ENCODE data around the gene NPAS3. TPM values are rescaled to one million over a fixed set of nuclear protein-coding genes. Genes with fewer than 3 reads are reported as not detected.
A peak's percentile ranks its signal among the peaks of the same experiment; 100 is the strongest.

NPAS3 gene
- total RNA-seq, 1 experiment from 2014 or later = not detected

DNA sequence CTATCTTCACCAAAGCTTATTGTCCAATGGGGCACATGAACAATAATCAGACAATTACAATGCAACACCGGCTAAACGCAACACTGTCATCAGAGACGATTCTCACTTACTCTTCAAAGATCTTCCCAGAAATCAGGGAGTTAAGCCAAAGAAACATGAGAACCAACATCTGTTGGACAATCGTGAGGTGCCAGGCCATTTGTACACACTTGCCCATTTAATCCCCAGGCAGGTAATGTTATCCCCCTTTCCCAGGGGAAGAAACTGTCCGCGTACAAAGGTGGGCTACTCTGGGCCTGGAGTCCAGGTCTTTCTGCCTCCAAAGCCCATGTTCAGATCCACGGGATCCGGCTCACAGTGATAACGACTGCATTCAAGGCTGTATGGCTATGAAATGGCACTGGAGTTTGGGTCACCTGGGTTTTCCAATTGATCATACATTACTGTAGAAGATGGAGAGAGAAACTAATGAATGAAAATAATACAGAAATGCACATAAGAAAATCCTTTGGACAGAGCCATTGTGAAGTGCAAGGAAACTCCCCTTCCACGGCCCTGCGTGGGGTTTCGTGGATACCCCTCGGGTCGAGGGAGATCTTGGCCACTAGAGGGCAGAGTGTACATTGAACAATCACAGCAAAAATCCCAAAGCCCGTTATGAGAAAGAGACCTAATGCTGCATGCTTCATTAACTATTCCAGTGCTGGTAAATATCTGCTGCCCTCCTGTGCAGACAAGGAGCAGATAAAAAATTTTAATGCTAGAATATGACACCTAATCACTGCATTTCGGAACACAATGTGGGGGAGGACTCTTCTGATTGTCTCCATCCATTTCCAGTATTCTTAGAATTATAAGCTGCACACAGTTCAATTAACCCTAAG lies 900.8 kb downstream of the NPAS3 start:
- Histone ChIP-seq H3K4me3 (replicated peaks in 1 of 2; ENCODE audit: low read depth in 1 of 2, low read length in 2 of 2) (no peak overlapping the region), H3K36me3 (ENCODE audit: control insufficient read depth in 1 of 2, insufficient read depth in 2 of 2, low read length in 2 of 2) (no peaks in the 10 kb centered on the region), H3K27ac (ENCODE audit: low read depth, low read length) (no peak overlapping the region), H4K20me1 (ENCODE audit: insufficient read depth) (no peaks in the 10 kb centered on the region), H2AFZ (ENCODE audit: low read depth, low read length, poor library complexity, severe bottlenecking) (no peak overlapping the region), H3K27me3 (ENCODE audit: insufficient read depth, low read length) (no peaks in the 10 kb centered on the region), H3K9me2 (ENCODE audit: insufficient read depth) (no peaks in the 10 kb centered on the region), H3K4me2 (ENCODE audit: low read length) (no peak overlapping the region), H3K9ac (ENCODE audit: low read length) (no peak overlapping the region), H3K79me2 (ENCODE audit: insufficient read depth, low read length) (no peaks in the 10 kb centered on the region), H3K9me3 (ENCODE audit: control insufficient read depth in 1 of 2, insufficient read depth in 1 of 2, low read depth in 1 of 2, low read length in 2 of 2) (no peaks in the 10 kb centered on the region), H3K4me1 (ENCODE audit: control insufficient read depth in 1 of 2, insufficient read depth in 2 of 2, low read length in 2 of 2) (no peaks in the 10 kb centered on the region)
- ChIA-PET CTCF (interaction anchor here (1.0 to 4.9 kb wide), 8 partner anchors 10 to 483 kb away, joined by 3 to 63 read pairs (median 6); no protein-coding TSS in a partner anchor), RAD21 (ENCODE audit: low non-redundant PET in 1 of 2, low total read pairs in 2 of 2, uncharacterized antibody in 2 of 2, unreplicated experiment in 2 of 2) (interaction anchor here (1.6 to 2.3 kb wide), 3 partner anchors 10 to 259 kb away, joined by 4 to 6 read pairs (median 5); no protein-coding TSS in a partner anchor), POLR2A (interaction anchor here (1.7 kb wide), 1 partner anchor 259 kb away, joined by 4 read pairs; no protein-coding TSS in a partner anchor)
- ATAC-seq (peak; percentile 86), DNase-seq (ENCODE audit: low read depth, low spot score) (peak; percentile 31)
- intact Hi-C loops (cut with micrococcal nuclease) = loop anchor here (1.0 to 10.0 kb wide), 5 partner anchors 259 to 655 kb away; no protein-coding TSS in a partner anchor
- TF ChIP-seq TCF7L2 (IDR thresholded peaks at IDR 0.05; ENCODE audit: borderline replicate concordance, extremely low read depth, insufficient read depth, insufficient read length) = no peak
- TF ChIP-seq POLR2AphosphoS5 (IDR thresholded peaks at IDR 0.05; ENCODE audit: low read depth, low read length) = no peak
- TF ChIP-seq EZH2phosphoT487 (IDR thresholded peaks at IDR 0.05; ENCODE audit: borderline replicate concordance) = no peak
- no peak for TF ChIP-seq CBX3 (IDR thresholded peaks at IDR 0.05; ENCODE audit: low read depth)
- TF ChIP-seq EGR1 (IDR thresholded peaks at IDR 0.05; ENCODE audit: low read depth) = no peak
- peak; percentile 78 for TF ChIP-seq RAD21 (IDR thresholded peaks at IDR 0.05; ENCODE audit: low read depth)
- TF ChIP-seq, protein P1, sequence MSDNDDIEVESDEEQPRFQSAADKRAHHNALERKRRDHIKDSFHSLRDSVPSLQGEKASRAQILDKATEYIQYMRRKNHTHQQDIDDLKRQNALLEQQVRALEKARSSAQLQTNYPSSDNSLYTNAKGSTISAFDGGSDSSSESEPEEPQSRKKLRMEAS (IDR thresholded peaks at IDR 0.05) = no peak
- TF ChIP-seq, protein P2, sequence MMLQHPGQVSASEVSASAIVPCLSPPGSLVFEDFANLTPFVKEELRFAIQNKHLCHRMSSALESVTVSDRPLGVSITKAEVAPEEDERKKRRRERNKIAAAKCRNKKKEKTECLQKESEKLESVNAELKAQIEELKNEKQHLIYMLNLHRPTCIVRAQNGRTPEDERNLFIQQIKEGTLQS (IDR thresholded peaks at IDR 0.05) = no peak
- TF ChIP-seq, protein P3, sequence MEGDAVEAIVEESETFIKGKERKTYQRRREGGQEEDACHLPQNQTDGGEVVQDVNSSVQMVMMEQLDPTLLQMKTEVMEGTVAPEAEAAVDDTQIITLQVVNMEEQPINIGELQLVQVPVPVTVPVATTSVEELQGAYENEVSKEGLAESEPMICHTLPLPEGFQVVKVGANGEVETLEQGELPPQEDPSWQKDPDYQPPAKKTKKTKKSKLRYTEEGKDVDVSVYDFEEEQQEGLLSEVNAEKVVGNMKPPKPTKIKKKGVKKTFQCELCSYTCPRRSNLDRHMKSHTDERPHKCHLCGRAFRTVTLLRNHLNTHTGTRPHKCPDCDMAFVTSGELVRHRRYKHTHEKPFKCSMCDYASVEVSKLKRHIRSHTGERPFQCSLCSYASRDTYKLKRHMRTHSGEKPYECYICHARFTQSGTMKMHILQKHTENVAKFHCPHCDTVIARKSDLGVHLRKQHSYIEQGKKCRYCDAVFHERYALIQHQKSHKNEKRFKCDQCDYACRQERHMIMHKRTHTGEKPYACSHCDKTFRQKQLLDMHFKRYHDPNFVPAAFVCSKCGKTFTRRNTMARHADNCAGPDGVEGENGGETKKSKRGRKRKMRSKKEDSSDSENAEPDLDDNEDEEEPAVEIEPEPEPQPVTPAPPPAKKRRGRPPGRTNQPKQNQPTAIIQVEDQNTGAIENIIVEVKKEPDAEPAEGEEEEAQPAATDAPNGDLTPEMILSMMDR (IDR thresholded peaks at IDR 0.05 in 2 of 3, conservative IDR thresholded peaks at IDR 0.05 in 1 of 3; ENCODE audit: borderline replicate concordance in 1 of 3, insufficient read depth in 1 of 3, low read depth in 2 of 3, low read length in 2 of 3) = peak; percentile 65 to 90 (median 74); a peak in 5 of 6 replicates
- BruUV-seq (replicated peaks) = no TSS peak
